IMR-90 (cell line): ENCODE results near the gene PPFIBP2. TPM values are rescaled to one million over a fixed set of nuclear protein-coding genes. Genes with fewer than 3 reads are reported as not detected.

Experiments
- ATAC-seq: fragments of 200-7000 bp; cut with Tn5 transposase; 2 replicates; pipeline ENCODE4 v1.9.1; 2020; ENCODE audit warnings: low read depth, mild to moderate bottlenecking, moderate library complexity
- BruUV-seq: library from RNA; stranded (reverse); fragments of 400-500 nt; replicated peaks from 2 replicates; lab custom pipeline; 2021; lab: Mats Ljungman, UMichigan
- CTCF ChIA-PET: fragments of 300-600 bp; formaldehyde crosslinking; extraction: SDS; loops from one replicate; lab custom pipeline; 2021; ENCODE audit warnings: antibody characterized with exemption; lab: Yijun Ruan, JAX
- POLR2A ChIA-PET: fragments of 300-600 bp; sonication (Branson Sonifier 250); formaldehyde crosslinking; loops from one replicate; lab custom pipeline; 2022; ENCODE audit warnings: antibody characterized with exemption; ENCODE audit not compliant: unreplicated experiment; lab: Charles Lee
- DNase-seq: peaks from one replicate; pipeline ENCODE4 v3.0.0; 2013
- H2AFZ ChIP-seq: replicated peaks from 2 replicates; pipeline ENCODE3; 2013; ENCODE audit warnings: low read length, mild to moderate bottlenecking; ENCODE audit not compliant: poor library complexity
- H2AK5ac ChIP-seq: 2 replicates; pipeline ENCODE4 v1.6.1; 2013; ENCODE audit warnings: low read depth, low read length, inconsistent platforms
- H2AK9ac ChIP-seq: replicated peaks from 2 replicates; pipeline ENCODE3; 2013; ENCODE audit warnings: mild to moderate bottlenecking, low read depth, low read length, moderate library complexity; ENCODE audit not compliant: poor library complexity
- H2BK120ac ChIP-seq: 2 replicates; pipeline ENCODE4 v1.6.1; 2013; ENCODE audit warnings: low read depth, low read length, inconsistent platforms
- H2BK15ac ChIP-seq: 3 replicates; pipeline ENCODE4 v1.6.1; 2013; ENCODE audit warnings: low read depth, low read length, inconsistent platforms
- H2BK20ac ChIP-seq: 2 replicates; pipeline ENCODE4 v1.6.1; 2013; ENCODE audit warnings: low read depth, mild to moderate bottlenecking, inconsistent platforms, low read length, moderate library complexity
- H2BK5ac ChIP-seq: 2 replicates; pipeline ENCODE4 v1.6.1; 2013; ENCODE audit warnings: mild to moderate bottlenecking, low read depth, low read length, inconsistent platforms; ENCODE audit not compliant: poor library complexity, severe bottlenecking
- H3K14ac ChIP-seq: replicated peaks from 2 replicates; pipeline ENCODE4 v1.6.1; 2013; ENCODE audit warnings: low read depth, low read length, inconsistent platforms
- H3K18ac ChIP-seq: 2 replicates; pipeline ENCODE4 v1.6.1; 2013; ENCODE audit warnings: low read depth, low read length, control low read depth
- H3K23ac ChIP-seq: 2 replicates; pipeline ENCODE4 v1.6.1; 2013; ENCODE audit warnings: low read depth, low read length, inconsistent platforms
- H3K27ac ChIP-seq: 2 replicates; pipeline ENCODE4 v1.5.1; 2013; ENCODE audit warnings: mild to moderate bottlenecking, control low read depth, low read length; ENCODE audit not compliant: insufficient read depth
- H3K27me3 ChIP-seq: 2 replicates; pipeline ENCODE4 v1.6.1; 2013; ENCODE audit warnings: low read length; ENCODE audit not compliant: control insufficient read depth, insufficient read depth
- H3K36me3 ChIP-seq: 2 replicates; pipeline ENCODE4 v1.6.1; 2013; ENCODE audit warnings: low read length, mixed read lengths; ENCODE audit not compliant: control insufficient read depth, insufficient read depth
- H3K4ac ChIP-seq: 2 replicates; pipeline ENCODE4 v1.6.1; 2013; ENCODE audit warnings: low read depth, low read length, inconsistent platforms
- H3K4me1 ChIP-seq: 2 replicates; pipeline ENCODE4 v1.6.1; 2013; ENCODE audit warnings: low read length, mixed read lengths; ENCODE audit not compliant: control insufficient read depth, insufficient read depth
- H3K4me2 ChIP-seq: 2 replicates; pipeline ENCODE4 v1.6.1; 2013; ENCODE audit warnings: low read depth, mild to moderate bottlenecking, control low read depth, low read length, moderate library complexity
- H3K4me3 ChIP-seq: 2 replicates; pipeline ENCODE4 v1.5.1; 2013; ENCODE audit warnings: low read depth, mild to moderate bottlenecking, control low read depth, low read length, moderate library complexity; ENCODE audit not compliant: insufficient read depth
- H3K56ac ChIP-seq: 2 replicates; pipeline ENCODE4 v1.6.1; 2013; ENCODE audit warnings: low read length, inconsistent platforms; ENCODE audit not compliant: insufficient read depth; ENCODE audit errors: extremely low read depth
- H3K79me1 ChIP-seq, 2 experiments: 2 replicates each; pipeline ENCODE4 v1.6.1; 2013; ENCODE audit warnings: low read length in 2 of 2, inconsistent platforms in 1 of 2, low read depth in 1 of 2
- H3K9ac ChIP-seq: 2 replicates; pipeline ENCODE4 v1.6.1; 2013; ENCODE audit warnings: low read depth, low read length, control low read depth
- H3K9me1 ChIP-seq: 2 replicates; pipeline ENCODE4 v1.6.1; 2013; ENCODE audit warnings: low read length, inconsistent platforms; ENCODE audit not compliant: insufficient read depth
- H3K9me3 ChIP-seq: 2 replicates; pipeline ENCODE4 v1.6.1; 2013; ENCODE audit warnings: low read length; ENCODE audit not compliant: control insufficient read depth, insufficient read depth
- H4K20me1 ChIP-seq: 2 replicates; pipeline ENCODE4 v1.6.1; 2013; ENCODE audit warnings: low read length, inconsistent platforms; ENCODE audit not compliant: insufficient read depth
- H4K5ac ChIP-seq: 2 replicates; pipeline ENCODE4 v1.6.1; 2013; ENCODE audit warnings: mild to moderate bottlenecking, low read depth, low read length, control low read depth
- H4K8ac ChIP-seq, 2 experiments: 2 replicates each; pipeline ENCODE4 v1.6.1; 2013; ENCODE audit warnings: low read depth in 2 of 2, low read length in 2 of 2, control low read depth in 1 of 2, inconsistent platforms in 1 of 2
- H4K91ac ChIP-seq: 2 replicates; pipeline ENCODE4 v1.6.1; 2013; ENCODE audit warnings: low read depth, low read length, inconsistent platforms; ENCODE audit not compliant: insufficient read depth
- MAFK ChIP-seq: IDR thresholded peaks from 2 replicates; pipeline ENCODE4 v1.6.1; 2012; ENCODE audit warnings: low read depth, low read length, improper control_type of control experiment
- MAZ ChIP-seq: IDR thresholded peaks from 2 replicates; pipeline ENCODE4 v1.6.1; 2012; ENCODE audit warnings: low read depth, mild to moderate bottlenecking, low read length, improper control_type of control experiment, moderate library complexity, borderline replicate concordance
- RCOR1 ChIP-seq: IDR thresholded peaks from 2 replicates; pipeline ENCODE4 v1.6.1; 2012; ENCODE audit warnings: mild to moderate bottlenecking, low read length, improper control_type of control experiment; ENCODE audit not compliant: insufficient replicate concordance
- WGBS, 2 experiments: methylation state at CpG; one replicate each; pipeline versions ENCODE4 v1.1.5 to v1.1.7; 2013; ENCODE audit warnings: missing lambda C conversion rate in 2 of 2; ENCODE audit not compliant: insufficient read length in 1 of 2; ENCODE audit errors: extremely low coverage in 2 of 2; 5-methylcytosine and 5-hydroxymethylcytosine counted together
- dilution Hi-C: fragments of 300-500 bp; cut with HindIII; formaldehyde crosslinking; loops from one replicate; pipeline ENCODE4 v1.14.3; 2018; ENCODE audit warnings: low sequenced_read_pairs; ENCODE audit not compliant: unreplicated experiment
- in situ Hi-C: fragments of 300-500 bp; cut with MboI; formaldehyde crosslinking; loops from 3 replicates; pipeline ENCODE4 v1.14.3; 2019; ENCODE audit warnings: low sequenced_read_pairs, inconsistent platforms, mixed read lengths
- intact Hi-C: fragments of 100-400 bp; cut with micrococcal nuclease; formaldehyde crosslinking; loops from 2 replicates; pipeline ENCODE4 v1.10.0; 2022
- polyA plus RNA-seq, 3 experiments: library from polyadenylated mRNA; depleted of rRNA; stranded (reverse); fragments of >200 nt; gene quantifications; 2 replicates each; pipeline ENCODE4 v1.2.3, GENCODE V29; 2012; ENCODE audit warnings: low replicate concordance in 1 of 3
- total RNA-seq: library from RNA; depleted of rRNA; stranded (reverse); fragments of >200 nt; gene quantifications from 2 replicates; pipeline ENCODE4 v1.2.3, GENCODE V29; 2012

PPFIBP2 gene
- total and polyA plus RNA-seq, 2 of the 4 experiments (the other 2 are of a cell fraction), result 6.0 to 11.8 TPM

- H3K79me1 ChIP-seq, result no peaks in the 10 kb centered on the region
- no peak overlapping the region for H3K4me3 ChIP-seq
- H3K9me1 ChIP-seq, result peaks cover 3% of the 10 kb centered on the region; the same call in 1 of the 2 replicates
- H3K27me3 ChIP-seq, result no peaks in the 10 kb centered on the region
- no CpG with 5 or more reads among the region's 6 CpGs for WGBS, 2 experiments
- H3K18ac ChIP-seq, result no peak overlapping the region
- no peak for TF ChIP-seq RCOR1
- no peak for TF ChIP-seq MAFK
- TF ChIP-seq MAZ, result no peak
- CTCF ChIA-PET, result no interaction called here
- no TSS peak for BruUV-seq
- H2AFZ ChIP-seq, result no peak overlapping the region
- DNase-seq (no peak), ATAC-seq (no peak)
- H2BK15ac ChIP-seq, result no peak overlapping the region
- dilution Hi-C loops (no loop called here), intact Hi-C loops (no loop called here), in situ Hi-C loops (no loop called here)
- no peak overlapping the region for H3K27ac ChIP-seq
- H3K4ac ChIP-seq, result no peak overlapping the region
- no peaks in the 10 kb centered on the region for H3K9me3 ChIP-seq
- H2AK9ac ChIP-seq, result no peak overlapping the region
- H4K20me1 ChIP-seq, result no peaks in the 10 kb centered on the region
- no peak overlapping the region for H2BK20ac ChIP-seq
- no peak overlapping the region for H2BK120ac ChIP-seq
- H3K14ac ChIP-seq, result no peak overlapping the region
- no peaks in the 10 kb centered on the region for H3K4me1 ChIP-seq
- no peak overlapping the region for H2BK5ac ChIP-seq
- H3K56ac ChIP-seq, result no peak overlapping the region
- no peak overlapping the region for H3K4me2 ChIP-seq
- no peaks in the 10 kb centered on the region; the same call in 1 of the 2 replicates for H3K36me3 ChIP-seq
- H4K91ac ChIP-seq, result no peak overlapping the region
- POLR2A ChIA-PET, result no interaction called here
- H3K23ac ChIP-seq, result no peak overlapping the region
- no peak overlapping the region for H4K8ac ChIP-seq
- H4K5ac ChIP-seq, result no peak overlapping the region
- no peak overlapping the region for H2AK5ac ChIP-seq
- no peak overlapping the region for H3K9ac ChIP-seq
These were observed 127.0 kb downstream of the PPFIBP2 start for GRCh38 chr11:7640816-7641215.
